Measurements from ENCODE around the gene SLC6A6.

Gene SLC6A6

DNA sequence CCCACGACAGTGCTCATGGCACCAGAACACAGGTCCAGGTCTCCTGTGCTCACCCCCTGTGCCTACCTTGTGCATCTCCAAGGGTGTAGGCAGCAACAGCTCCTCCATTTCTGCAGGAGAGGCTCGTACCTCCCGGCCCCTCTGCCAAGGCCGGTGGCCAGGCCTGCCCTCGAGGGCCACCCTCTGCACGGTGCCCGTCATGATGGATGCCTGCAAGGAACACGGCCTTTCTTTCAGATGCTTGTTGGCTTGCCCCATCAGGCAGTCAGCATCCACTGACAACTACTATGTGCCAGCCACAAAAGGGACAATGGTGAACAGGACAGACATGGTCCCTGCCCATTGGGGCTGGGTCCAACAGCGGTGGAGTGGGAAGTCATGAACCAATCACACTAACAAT is 93.9 kb downstream of the SLC6A6 start:
- peaks cover 13% of the 10 kb centered on the region; the same call in 1 of the 2 replicates for H3K27me3 ChIP-seq (ENCODE audit: insufficient read depth, low read length)
- no peak overlapping the region for H3K27ac ChIP-seq (ENCODE audit: low read depth, low read length)
- no peaks in the 10 kb centered on the region for H3K4me1 ChIP-seq (ENCODE audit: control insufficient read depth, insufficient read depth, low read length, unreplicated experiment)
- no peaks in the 10 kb centered on the region for H3K36me3 ChIP-seq (ENCODE audit: insufficient read depth, low read length)
- no peak overlapping the region for H2AFZ ChIP-seq (ENCODE audit: low read length, unreplicated experiment)
- H3K79me2 ChIP-seq (ENCODE audit: control insufficient read depth, insufficient read depth, low read length, unreplicated experiment): no peaks in the 10 kb centered on the region
- no peak overlapping the region for H3K4me3 ChIP-seq (ENCODE audit: low read depth, low read length)

DNA sequence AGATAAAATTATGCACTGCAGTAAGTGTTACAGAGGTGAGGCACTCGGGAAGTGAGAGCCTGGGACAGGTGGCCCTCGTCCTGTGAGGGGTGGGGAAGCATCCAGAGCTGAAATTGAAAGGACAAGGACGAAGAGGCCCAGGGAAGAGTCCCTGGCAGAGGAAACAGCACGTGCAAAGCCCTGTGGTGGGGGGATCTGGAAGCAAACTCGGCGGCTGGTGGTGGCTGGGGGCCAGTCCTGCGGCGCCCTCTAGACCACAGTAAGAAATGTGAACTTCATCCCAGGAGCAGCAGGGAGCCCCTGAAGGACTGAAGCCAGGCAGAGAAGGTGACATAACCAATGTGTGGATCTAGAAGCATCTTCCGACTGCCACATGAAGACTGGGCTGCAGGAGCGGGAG is 94.9 kb downstream of the SLC6A6 start:
- Histone ChIP-seq H3K79me2 (ENCODE audit: control insufficient read depth, insufficient read depth, low read length, unreplicated experiment) (no peaks in the 10 kb centered on the region), H3K4me3 (ENCODE audit: low read depth, low read length) (no peak overlapping the region), H3K27me3 (ENCODE audit: insufficient read depth, low read length) (peaks cover 13% of the 10 kb centered on the region; the same call in 1 of the 2 replicates), H2AFZ (ENCODE audit: low read length, unreplicated experiment) (no peak overlapping the region), H3K4me1 (ENCODE audit: control insufficient read depth, insufficient read depth, low read length, unreplicated experiment) (no peaks in the 10 kb centered on the region), H3K27ac (ENCODE audit: low read depth, low read length) (no peak overlapping the region), H3K36me3 (ENCODE audit: insufficient read depth, low read length) (no peaks in the 10 kb centered on the region)

DNA sequence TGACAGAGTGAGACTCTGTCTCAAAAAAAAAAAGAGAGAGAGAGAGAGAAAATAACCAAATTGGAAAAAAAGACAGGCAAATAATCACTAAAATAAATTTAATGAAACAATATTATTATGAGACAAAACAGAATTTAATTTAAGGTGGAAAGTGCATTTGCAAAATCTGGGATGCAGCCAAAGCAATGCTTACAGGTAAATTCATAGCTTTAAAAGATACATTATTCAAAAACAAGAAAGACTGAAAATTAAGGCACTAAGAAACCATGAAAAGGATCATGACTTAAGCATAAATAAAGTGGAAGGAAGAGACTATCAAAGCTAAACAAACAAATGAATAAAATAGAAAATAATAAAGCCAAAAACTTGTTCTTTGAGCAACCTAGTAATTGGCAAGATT is 100.1 kb downstream of the SLC6A6 start:
- Histone ChIP-seq H3K36me3 (ENCODE audit: insufficient read depth, low read length) (no peaks in the 10 kb centered on the region), H3K4me1 (ENCODE audit: control insufficient read depth, insufficient read depth, low read length, unreplicated experiment) (no peaks in the 10 kb centered on the region), H3K4me3 (ENCODE audit: low read depth, low read length) (no peak overlapping the region), H2AFZ (ENCODE audit: low read length, unreplicated experiment) (no peak overlapping the region), H3K27me3 (ENCODE audit: insufficient read depth, low read length) (peaks cover 13% of the 10 kb centered on the region; the same call in 1 of the 2 replicates), H3K79me2 (ENCODE audit: control insufficient read depth, insufficient read depth, low read length, unreplicated experiment) (no peaks in the 10 kb centered on the region), H3K27ac (ENCODE audit: low read depth, low read length) (no peak overlapping the region)

DNA sequence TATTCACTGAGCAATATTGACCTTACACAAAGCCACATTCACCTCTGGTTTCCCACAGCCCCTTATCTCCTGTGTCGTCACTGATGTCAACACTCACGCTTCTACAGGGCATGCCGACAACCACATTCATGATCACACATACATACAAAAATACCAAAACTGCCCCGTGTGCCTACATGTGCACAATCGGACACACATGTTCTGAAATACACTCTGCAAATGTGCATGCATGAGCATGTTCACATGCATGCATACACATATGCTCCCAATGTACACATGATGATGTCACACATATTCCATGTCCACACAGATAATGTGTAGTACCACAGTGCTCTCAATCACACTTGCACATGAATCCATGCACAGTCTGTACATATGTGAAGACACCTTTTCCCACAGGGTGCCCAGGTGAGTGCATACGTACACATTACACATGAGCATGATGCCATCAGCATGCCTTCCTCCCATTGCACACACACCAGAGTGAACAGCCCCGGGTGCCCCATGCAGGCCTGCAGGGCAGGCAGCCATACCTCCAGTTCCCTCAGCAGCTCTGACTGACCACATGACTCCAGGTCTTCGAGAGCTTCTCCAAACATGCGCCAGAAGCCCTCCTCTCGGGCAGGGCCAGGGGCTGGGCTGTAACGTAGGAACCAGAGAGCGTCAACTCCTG is 100.8 kb downstream of the SLC6A6 start:
- no peak overlapping the region for H2AFZ ChIP-seq (ENCODE audit: low read length, unreplicated experiment)
- no peaks in the 10 kb centered on the region for H3K79me2 ChIP-seq (ENCODE audit: control insufficient read depth, insufficient read depth, low read length, unreplicated experiment)
- no peaks in the 10 kb centered on the region for H3K36me3 ChIP-seq (ENCODE audit: insufficient read depth, low read length)
- H3K27ac ChIP-seq (ENCODE audit: low read depth, low read length): no peak overlapping the region
- H3K4me3 ChIP-seq (ENCODE audit: low read depth, low read length): no peak overlapping the region
- H3K27me3 ChIP-seq (ENCODE audit: insufficient read depth, low read length): peaks cover 13% of the 10 kb centered on the region; the same call in 1 of the 2 replicates
- no peaks in the 10 kb centered on the region for H3K4me1 ChIP-seq (ENCODE audit: control insufficient read depth, insufficient read depth, low read length, unreplicated experiment)

DNA sequence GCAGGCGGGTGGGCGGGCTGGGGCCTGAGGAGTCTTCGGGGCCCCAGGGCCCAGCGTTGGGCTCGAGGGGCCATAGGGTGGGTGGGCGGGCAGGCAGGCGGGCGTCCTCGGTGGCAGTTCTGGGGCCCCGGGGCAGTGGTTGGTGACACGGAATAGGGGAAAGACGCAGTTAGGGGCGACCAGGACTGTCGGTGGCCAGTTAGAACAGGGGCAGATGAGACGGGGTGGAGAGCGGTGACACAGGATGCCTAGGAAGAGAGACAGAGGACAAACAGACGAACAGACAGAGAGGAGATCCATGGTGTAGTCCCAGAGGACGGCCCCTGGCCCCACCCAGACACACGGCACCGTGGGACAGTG is 101.3 kb downstream of the SLC6A6 start:
- Histone ChIP-seq H2AFZ (ENCODE audit: low read length, unreplicated experiment) (no peak overlapping the region), H3K27me3 (ENCODE audit: insufficient read depth, low read length) (peaks cover 9% of the 10 kb centered on the region; the same call in 1 of the 2 replicates), H3K36me3 (ENCODE audit: insufficient read depth, low read length) (no peaks in the 10 kb centered on the region), H3K79me2 (ENCODE audit: control insufficient read depth, insufficient read depth, low read length, unreplicated experiment) (no peaks in the 10 kb centered on the region), H3K4me1 (ENCODE audit: control insufficient read depth, insufficient read depth, low read length, unreplicated experiment) (no peaks in the 10 kb centered on the region), H3K4me3 (ENCODE audit: low read depth, low read length) (no peak overlapping the region), H3K27ac (ENCODE audit: low read depth, low read length) (no peak overlapping the region)

DNA sequence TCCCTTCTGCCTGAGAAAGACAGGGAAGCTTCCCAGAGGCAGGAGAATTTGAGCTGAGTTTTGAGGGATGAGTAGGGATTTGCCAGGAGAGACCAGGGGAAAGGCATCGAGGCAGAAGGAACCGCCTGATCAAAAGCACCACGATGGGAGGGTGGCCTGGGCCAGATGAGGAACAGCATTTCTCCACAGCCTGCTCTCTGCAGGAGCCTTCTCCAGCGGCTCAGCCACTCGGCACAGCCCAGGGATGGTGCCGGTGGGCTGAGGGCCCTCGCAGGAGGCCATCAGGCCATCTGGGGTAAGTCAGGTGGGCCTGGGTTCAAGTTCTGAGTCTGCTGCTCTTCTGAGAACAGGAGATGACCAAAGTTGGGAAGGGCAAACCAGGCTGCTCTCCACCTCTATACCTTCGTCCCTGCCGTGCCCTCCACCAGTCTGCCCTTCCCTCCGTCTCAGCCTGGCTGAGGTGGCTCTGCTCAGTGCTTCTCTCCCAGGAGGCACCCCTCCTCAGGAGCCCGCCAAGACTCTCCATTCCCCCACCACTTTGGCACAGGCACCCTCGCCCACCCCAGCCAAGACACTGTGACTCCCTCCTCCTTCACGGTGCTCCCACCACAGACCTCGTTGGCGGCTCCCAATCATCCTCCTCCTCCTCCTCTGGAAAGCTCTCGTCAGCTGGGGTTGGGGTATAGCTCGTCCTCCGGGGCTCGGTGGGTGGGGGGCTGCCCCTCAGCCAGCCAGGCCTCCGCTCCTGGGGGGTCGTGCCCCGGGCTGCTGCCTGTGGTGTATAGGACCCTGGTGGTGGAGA is 102.8 kb downstream of the SLC6A6 start:
- Histone ChIP-seq H3K79me2 (ENCODE audit: control insufficient read depth, insufficient read depth, low read length, unreplicated experiment) (no peaks in the 10 kb centered on the region), H3K4me3 (ENCODE audit: low read depth, low read length) (no peak overlapping the region), H3K4me1 (ENCODE audit: control insufficient read depth, insufficient read depth, low read length, unreplicated experiment) (no peaks in the 10 kb centered on the region), H2AFZ (ENCODE audit: low read length, unreplicated experiment) (no peak overlapping the region), H3K27ac (ENCODE audit: low read depth, low read length) (no peak overlapping the region), H3K27me3 (ENCODE audit: insufficient read depth, low read length) (peaks cover 2% of the 10 kb centered on the region; the same call in 1 of the 2 replicates), H3K36me3 (ENCODE audit: insufficient read depth, low read length) (no peaks in the 10 kb centered on the region)

DNA sequence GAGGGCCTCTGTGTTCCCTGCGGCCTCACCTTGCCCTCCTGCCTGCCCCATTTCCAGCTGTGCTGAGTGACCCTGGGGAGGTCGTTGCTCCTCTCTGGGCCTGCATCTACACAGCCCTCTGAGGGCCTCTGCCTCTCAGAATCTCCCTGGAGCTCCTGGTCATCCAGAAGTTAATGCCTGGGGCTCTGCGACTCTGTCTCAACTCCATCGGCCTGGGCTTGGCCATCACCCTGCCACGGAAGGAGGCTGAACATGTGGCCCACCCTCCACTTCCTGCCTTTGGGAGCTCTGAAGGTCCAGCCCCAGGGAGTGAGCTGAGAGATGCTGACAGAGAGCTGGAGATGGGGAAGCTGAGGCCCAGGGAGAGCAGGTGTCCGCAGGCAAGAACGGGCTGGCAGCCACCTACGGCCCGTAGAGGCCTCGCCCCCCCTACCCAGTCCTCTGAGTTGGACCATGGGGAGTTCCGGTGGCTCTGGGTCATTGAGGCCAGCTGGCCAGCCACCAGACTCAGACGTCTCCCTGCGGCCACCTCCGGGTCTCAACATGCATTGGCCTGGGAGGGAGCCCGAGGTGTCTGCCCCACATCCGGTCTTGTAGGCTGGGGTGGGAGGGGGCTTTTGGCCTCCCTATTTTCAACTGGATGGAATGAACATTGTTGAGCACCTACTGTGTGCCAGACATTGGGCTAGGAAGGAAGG is 103.5 kb downstream of the SLC6A6 start:
- H3K27me3 ChIP-seq (ENCODE audit: insufficient read depth, low read length): no peaks in the 10 kb centered on the region
- no peaks in the 10 kb centered on the region for H3K4me1 ChIP-seq (ENCODE audit: control insufficient read depth, insufficient read depth, low read length, unreplicated experiment)
- H3K36me3 ChIP-seq (ENCODE audit: insufficient read depth, low read length): no peaks in the 10 kb centered on the region
- H3K27ac ChIP-seq (ENCODE audit: low read depth, low read length): no peak overlapping the region
- no peak overlapping the region for H2AFZ ChIP-seq (ENCODE audit: low read length, unreplicated experiment)
- no peaks in the 10 kb centered on the region for H3K79me2 ChIP-seq (ENCODE audit: control insufficient read depth, insufficient read depth, low read length, unreplicated experiment)
- H3K4me3 ChIP-seq (ENCODE audit: low read depth, low read length): no peak overlapping the region

DNA sequence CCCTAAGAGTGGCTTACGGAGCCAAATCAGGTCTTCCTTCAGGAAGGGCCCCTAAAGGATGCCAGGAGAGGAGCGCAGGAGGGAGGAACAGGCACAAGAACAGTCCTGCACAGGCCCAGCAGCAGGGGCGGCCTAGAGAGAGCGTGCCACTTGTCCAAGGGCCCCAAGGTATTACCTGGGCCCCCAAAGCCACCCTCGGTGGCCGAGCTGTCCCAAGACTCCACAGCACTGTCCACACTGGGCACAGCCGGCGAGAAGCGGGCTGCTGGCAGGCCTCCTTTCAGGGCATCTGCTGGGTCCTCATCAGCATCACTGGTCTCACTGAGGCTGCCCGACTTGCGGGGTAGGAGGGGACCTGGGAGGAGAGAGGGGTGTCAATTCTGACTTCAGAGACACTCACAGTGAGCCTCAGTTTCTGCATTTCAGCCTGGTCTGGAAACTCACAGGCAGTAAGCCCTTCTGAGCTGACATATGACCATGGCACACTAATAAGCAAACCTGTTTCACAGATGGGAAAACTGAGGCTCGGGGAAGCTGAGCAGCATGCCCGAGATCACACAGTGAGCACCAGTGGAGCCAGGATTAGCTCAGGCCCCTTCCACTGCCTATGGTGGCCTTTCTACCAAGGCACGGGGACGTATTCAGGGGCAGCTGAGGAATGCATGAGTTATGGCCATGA is 104.4 kb downstream of the SLC6A6 start:
- Histone ChIP-seq H2AFZ (ENCODE audit: low read length, unreplicated experiment) (no peak overlapping the region), H3K79me2 (ENCODE audit: control insufficient read depth, insufficient read depth, low read length, unreplicated experiment) (no peaks in the 10 kb centered on the region), H3K36me3 (ENCODE audit: insufficient read depth, low read length) (no peaks in the 10 kb centered on the region), H3K27ac (ENCODE audit: low read depth, low read length) (no peak overlapping the region), H3K27me3 (ENCODE audit: insufficient read depth, low read length) (no peaks in the 10 kb centered on the region), H3K4me3 (ENCODE audit: low read depth, low read length) (no peak overlapping the region), H3K4me1 (ENCODE audit: control insufficient read depth, insufficient read depth, low read length, unreplicated experiment) (no peaks in the 10 kb centered on the region)

DNA sequence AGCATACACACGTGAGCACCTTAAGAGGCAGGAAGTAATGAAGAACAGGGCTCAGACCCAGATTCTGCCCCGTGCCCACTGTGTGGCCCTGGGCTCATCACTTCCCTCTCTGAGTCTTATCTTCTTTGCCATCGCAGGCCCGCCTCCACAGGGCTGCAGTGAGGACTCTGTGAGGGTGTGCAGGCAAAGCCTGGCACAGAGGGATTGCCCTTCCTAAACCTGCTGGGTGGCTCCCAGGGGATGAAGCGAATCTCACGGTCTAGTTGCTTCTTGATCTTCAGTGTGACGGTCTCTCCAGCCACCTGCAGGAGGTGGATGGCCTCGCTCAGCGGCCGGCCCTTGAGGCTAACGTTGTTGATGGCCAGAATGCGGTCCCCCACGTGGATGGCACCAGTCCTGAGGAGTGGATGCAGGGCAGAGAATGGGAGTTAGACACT is 104.9 kb downstream of the SLC6A6 start:
- H3K27me3 ChIP-seq (ENCODE audit: insufficient read depth, low read length): no peaks in the 10 kb centered on the region
- no peaks in the 10 kb centered on the region for H3K79me2 ChIP-seq (ENCODE audit: control insufficient read depth, insufficient read depth, low read length, unreplicated experiment)
- no peaks in the 10 kb centered on the region for H3K4me1 ChIP-seq (ENCODE audit: control insufficient read depth, insufficient read depth, low read length, unreplicated experiment)
- no peak overlapping the region for H3K4me3 ChIP-seq (ENCODE audit: low read depth, low read length)
- H3K36me3 ChIP-seq (ENCODE audit: insufficient read depth, low read length): no peaks in the 10 kb centered on the region
- H2AFZ ChIP-seq (ENCODE audit: low read length, unreplicated experiment): no peak overlapping the region
- no peak overlapping the region for H3K27ac ChIP-seq (ENCODE audit: low read depth, low read length)

DNA sequence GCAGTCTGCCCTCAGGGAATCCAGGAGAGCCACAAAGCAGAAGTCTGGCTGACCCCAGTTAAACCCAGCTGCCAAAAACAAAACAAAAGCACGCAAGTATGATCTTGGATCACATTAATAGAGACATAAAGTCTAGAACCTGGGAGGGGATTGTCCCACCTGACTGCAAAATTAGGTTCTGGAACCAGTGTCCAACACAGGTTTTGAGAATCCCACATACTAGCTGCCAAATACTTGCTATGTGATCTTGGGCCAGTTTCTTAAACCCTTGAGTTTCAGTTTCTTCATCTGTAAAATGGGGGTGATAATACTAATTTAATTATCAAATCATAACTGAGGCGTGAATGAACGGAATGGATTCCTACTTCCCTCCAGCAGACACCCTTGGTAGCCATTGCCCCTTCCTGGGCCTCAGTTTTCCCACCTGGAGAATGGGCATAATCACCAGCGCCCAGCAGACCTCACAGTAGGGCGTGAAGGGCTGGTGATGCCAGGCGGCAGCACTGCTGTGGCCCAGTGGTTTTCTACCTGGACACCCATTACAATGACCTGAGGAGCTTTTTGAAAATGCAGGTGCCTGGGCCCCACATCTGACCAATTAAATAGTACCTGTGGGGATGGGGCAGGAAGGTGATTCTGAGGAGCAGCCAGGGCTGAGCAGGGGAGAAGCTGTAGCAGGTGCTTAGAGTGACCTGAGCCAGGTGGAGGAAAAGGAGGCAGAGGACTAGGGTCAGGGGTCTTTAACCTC is 105.5 kb downstream of the SLC6A6 start:
- Histone ChIP-seq H3K36me3 (ENCODE audit: insufficient read depth, low read length) (no peaks in the 10 kb centered on the region), H3K4me1 (ENCODE audit: control insufficient read depth, insufficient read depth, low read length, unreplicated experiment) (no peaks in the 10 kb centered on the region), H3K27me3 (ENCODE audit: insufficient read depth, low read length) (no peaks in the 10 kb centered on the region), H2AFZ (ENCODE audit: low read length, unreplicated experiment) (no peak overlapping the region), H3K4me3 (ENCODE audit: low read depth, low read length) (no peak overlapping the region), H3K79me2 (ENCODE audit: control insufficient read depth, insufficient read depth, low read length, unreplicated experiment) (no peaks in the 10 kb centered on the region), H3K27ac (ENCODE audit: low read depth, low read length) (no peak overlapping the region)

Data from ACC112 (cell line).